ENCODE measurements around the gene MED31.
"Not testable (repeated sequence)": the region's sequence is repeated elsewhere in the genome, so short reads cannot be mapped to it uniquely, and the experiment has no call there.

Gene MED31

DNA sequence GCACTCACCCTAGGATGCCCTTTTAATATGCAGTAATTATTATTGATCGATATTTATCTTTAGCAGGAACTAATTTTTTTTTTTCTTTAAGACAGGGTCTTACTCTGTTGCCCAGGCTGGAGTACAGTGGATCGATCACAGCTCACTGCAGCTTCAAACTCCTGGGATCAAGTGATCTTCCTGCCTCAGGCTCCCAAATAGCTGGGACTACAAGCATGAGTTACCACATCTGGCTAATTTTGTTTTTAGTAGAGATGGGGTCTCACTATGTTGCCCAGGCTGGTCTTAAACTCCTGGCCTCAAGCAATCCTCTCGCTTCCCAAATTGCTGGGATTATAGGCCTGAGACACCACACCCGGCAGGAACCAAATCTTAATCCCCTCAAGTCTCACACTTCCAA lies 40.2 kb downstream of the MED31 start:
- no peak for DNase-seq

DNA sequence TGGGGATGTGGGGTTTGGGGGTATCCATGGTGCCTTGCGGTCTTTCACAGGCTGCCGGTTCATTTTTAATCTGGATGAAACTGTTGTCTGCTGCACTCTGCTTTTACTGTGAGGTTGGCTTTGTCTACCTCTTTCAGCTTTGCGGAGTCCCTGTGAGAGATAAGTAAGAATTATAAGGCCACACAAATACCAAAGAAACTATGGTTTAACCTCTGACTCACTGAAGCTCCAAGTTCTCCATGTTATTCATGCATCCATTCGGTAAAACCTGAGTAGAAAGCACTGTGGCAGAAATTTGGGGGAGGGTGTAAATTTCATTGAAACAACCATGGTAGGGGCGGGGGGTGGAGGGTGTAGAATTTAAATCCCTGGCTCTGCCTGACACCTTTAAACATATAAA lies 41.4 kb downstream of the MED31 start:
- no peak for DNase-seq

DNA sequence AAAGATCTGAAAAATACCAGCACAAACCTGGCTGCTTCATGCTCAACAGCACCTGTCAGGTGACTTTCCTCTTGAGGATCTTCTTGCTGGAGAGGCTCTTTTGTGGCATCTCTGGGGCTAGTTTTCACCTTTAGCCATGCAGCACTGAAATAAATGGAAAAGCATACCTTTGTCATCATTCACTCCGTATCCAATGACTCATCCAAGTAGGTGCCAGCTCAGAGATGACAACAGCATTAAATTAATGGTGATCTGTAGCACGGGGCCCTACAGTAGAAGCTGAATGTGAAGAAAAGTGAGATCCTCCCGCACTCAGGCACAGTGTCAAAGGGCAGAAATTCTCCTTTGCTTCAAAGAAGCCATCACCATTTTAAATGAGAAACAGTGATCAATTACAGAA lies 43.1 kb downstream of the MED31 start:
- peak; percentile 32 for DNase-seq

DNA sequence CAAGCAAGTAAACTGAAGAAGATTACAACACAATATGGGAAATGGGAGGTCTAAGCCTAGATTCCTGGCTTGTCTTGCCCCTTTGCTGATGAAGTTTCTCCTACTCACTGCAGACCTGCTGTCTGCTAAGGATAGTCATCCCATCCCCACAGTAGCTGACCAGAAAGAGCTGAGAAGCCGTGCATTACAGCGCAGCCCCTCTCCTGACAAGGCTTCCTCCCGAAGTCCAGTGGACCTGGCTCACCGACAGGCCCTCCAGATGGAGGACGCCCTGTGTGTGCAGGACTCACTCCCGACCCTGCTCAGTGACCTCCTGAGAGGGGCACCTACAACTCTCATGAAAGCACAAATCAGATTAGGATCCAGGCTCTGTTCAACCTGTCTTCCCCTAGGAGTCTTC lies 46.3 kb downstream of the MED31 start:
- no peak for DNase-seq

DNA sequence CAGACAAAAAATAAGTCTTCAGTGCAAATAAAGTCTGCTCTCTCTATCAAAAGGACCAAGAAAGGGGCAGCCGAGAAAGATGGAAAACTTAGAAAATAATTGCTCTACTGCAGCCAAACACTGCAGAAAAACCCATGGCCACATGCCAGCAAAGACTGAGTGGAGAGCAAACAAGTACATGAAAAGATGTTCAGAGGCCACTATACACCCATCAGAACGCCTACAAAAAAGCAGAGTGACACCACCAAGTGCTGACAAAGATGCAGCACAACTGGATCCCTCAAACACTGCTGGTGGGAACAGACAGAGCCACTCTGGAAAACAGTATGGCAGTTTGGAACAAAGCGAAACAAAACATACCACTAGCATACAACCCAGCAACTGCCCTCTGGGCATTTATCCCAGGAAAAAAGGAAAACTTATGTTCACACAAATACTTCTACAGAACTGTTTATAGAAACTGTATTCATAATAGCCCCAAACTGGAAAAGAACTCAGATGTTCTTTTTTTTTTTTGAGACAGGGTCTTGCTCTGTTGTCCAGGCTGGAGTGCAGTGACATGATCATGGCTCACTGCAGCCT lies 47.6 kb downstream of the MED31 start:
- DNase-seq = no peak

DNA sequence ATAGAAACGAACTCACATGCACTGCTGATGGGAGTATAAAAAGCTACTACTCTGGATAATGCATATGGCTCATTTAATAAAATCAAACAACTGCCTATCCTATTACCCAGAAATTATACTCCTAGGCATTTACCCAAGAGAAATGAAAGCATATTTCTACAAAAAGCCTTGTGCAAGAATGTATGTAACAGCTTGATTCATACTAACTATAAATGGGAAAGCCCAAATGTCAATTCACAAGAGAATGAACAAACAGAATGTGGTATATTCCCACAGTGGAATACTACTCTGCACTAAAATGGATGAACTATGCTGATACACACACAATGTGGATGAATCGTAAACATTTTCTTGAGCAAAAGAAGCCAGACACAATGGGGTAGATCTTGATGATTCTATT lies 49.3 kb downstream of the MED31 start:
- DNase-seq = no peak

DNA sequence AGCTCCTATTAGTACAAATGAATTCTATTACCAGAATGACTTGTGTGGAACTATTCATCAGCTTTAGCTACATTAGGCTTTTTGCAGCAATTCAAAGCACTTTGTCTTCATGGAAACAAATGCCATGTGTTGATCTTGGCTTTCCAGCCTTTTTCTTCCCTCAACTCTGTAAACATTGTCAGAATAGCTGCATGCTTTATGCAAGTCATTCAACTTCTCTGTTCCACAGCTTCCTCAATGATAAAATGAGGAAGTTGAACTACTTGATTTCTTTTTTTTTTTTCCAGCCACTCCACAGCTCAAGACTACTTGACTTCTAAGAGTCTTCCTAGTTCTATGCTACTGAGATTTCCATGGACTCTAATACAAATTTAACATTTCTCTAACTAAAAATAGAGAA lies 52.0 kb downstream of the MED31 start:
- no peak for DNase-seq

DNA sequence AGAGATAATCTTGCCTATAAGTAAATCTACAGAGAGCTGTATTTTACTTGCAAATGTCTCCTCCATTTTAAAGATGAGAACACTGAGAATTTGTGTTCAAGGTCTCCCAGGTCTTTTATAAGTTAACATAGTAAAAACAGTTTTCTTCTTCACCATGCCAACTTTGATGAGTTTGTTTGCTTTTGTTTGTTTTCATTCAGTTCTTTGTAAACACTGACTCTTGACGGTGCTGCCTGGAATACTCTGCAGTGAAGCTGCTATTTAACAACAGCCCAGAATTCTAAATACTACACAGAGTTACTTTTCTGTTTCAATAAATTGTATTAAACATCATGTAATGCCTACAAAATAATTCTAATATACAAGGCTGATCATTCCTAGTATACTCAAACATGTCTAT lies 53.7 kb downstream of the MED31 start:
- DNase-seq = no peak

DNA sequence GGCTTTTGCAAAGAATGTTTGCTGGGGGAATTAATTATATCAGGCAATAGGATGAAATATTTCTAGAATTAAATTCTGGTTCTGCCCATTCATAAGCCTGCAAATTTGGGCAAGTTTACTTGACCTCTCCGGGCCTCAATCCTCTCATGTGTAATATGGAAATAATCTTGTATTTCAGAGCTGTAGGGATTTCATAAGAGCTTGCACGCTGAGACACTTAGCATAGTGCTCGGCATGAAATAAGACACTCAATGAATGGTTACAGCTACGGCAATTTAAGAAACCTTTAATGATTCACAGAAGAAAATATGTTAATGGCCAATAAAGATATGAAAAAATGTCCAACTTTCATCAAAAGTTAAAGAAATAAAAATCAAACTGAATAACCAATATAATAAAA lies 54.5 kb downstream of the MED31 start:
- no peak for DNase-seq

DNA sequence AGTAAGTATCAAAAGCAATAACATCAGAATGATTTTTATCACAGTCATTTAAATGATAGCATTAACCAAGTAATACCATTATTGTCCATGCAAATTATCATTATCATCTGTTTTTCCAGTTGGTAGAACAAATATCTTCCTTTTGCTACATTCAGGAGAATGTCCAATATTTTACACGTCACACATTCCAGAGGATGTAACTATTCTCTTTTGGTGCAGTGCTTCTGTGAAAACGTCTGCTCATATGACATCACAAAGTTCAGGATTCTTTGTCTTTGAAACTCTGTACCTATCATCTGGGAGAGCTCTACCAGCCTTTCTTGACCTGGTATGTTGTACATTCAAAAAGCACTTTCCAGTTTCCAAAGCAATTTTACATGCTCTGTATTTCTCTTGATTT lies 54.9 kb downstream of the MED31 start:
- DNase-seq = no peak

DNA sequence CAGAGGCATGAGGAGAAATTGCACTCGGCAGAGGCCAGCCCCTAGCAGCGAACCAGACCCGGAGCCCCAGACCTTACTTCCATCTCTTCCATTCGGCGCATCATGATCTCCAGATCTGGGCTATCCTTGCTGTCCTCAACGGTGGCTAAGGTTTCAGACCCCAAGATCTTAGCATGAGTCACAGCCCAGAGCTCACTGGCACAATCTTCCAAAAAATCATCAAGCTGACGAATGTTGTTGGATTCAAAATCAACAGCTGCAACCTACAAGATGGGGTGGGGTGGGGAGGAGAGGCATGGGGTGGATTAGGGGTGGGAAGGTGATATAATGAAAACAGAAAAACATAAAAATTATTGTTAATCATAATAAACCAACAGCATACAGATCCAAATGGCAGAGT lies 55.3 kb downstream of the MED31 start:
- no peak for DNase-seq

DNA sequence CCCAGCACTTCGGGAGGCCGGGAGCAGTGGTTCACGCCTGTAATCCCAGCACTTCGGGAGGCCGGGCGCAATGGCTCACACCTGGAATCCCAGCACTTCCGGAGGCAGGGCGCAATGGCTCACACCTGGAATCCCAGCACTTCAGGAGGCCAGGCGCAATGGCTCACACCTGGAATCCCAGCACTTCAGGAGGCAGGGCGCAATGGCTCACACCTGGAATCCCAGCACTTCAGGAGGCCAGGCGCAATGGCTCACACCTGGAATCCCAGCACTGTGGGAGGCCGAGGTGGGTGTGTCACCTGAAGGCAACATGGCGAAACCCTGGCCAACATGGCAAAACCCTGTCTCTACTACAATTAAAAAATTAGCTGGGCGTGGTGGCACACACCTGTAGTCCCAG lies 58.0 kb downstream of the MED31 start:
- DNase-seq = not testable (repeated sequence)

Measured in kidney glomerular epithelial cell (primary cell).